ENCODE data around the gene MTG1. TPM values are rescaled to one million over a fixed set of nuclear protein-coding genes. Genes with fewer than 3 reads are reported as not detected.

The MTG1 gene, protein sequence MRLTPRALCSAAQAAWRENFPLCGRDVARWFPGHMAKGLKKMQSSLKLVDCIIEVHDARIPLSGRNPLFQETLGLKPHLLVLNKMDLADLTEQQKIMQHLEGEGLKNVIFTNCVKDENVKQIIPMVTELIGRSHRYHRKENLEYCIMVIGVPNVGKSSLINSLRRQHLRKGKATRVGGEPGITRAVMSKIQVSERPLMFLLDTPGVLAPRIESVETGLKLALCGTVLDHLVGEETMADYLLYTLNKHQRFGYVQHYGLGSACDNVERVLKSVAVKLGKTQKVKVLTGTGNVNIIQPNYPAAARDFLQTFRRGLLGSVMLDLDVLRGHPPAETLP
- polyA plus RNA-seq (2011; rRNA removed) (30.9 and 38.1 TPM in 2 replicates), polyA minus RNA-seq (2011; rRNA and poly(A)+ RNA removed) (25.7 and 41.5 TPM in 2 replicates)

DNA sequence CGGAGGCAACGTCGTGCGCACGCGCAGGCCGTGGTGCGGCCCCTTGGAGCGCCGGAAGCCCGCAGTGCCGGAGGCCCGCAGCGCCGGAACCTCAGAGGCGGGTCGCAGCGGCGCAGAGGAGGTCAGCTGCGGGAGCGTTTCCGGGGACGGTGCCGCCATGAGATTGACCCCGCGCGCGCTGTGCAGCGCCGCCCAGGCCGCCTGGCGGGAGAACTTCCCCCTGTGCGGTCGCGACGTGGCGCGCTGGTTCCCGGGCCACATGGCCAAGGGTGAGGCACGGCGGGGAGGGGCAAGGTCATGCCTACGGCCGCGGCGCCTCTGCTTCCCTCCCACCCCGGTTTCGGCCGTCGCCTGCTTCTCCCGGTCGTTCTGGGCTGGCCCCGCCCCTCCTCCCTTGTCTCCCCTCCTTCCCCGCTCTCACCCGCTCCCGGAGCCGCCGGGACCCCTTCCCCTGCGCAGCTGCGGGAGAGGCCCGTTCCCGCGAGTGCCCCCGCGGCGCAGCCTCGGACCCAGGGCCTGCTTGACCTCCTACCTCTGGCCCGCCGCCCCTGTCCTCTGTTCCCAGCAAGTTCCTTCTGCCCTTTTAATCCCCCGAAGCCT is at the start of gene MTG1:
Gene MTG1 (plus strand): TSS at position 94 of the 600 bp plus-strand sequence. CDS start 64 bp downstream, at position 158.
- DNase-seq (ENCODE audit: low read depth): peak; percentile 49
- no peaks in the 10 kb centered on the region for H3K27me3 ChIP-seq (ENCODE audit: control insufficient read depth, insufficient read depth, low read length)
- TF ChIP-seq CTCF (IDR thresholded peaks at IDR 0.05; ENCODE audit: insufficient read depth, low read depth, low read length): 0 out of 2 replicates have a peak, but pooled peaks have one; percentile 7
- peak within 1 kb of the TSS; percentile 94 for H3K4me3 ChIP-seq (ENCODE audit: low read depth, low read length)
- POLR2A ChIA-PET: no interaction called here
- CTCF ChIA-PET: no interaction called here
- peaks cover 11% of the 10 kb centered on the region for H3K36me3 ChIP-seq (ENCODE audit: control insufficient read depth, insufficient read depth, low read length)

- H3K4me3 ChIP-seq (ENCODE audit: low read depth, low read length): no peak overlapping the region
- no peak for TF ChIP-seq CTCF (IDR thresholded peaks at IDR 0.05; ENCODE audit: insufficient read depth, low read depth, low read length)
- no peaks in the 10 kb centered on the region for H3K36me3 ChIP-seq (ENCODE audit: control insufficient read depth, insufficient read depth, low read length)
- ChIA-PET POLR2A (no interaction called here), CTCF (interaction anchor here (1.2 kb wide), 1 partner anchor 15 kb away, joined by 7 read pairs; no protein-coding TSS in a partner anchor)
- DNase-seq (ENCODE audit: low read depth): no peak
- peaks cover 3% of the 10 kb centered on the region; the same call in 1 of the 2 replicates for H3K27me3 ChIP-seq (ENCODE audit: control insufficient read depth, insufficient read depth, low read length)
These were observed 49.7 kb upstream of the MTG1 start for GRCh38 chr10:133344236-133344635.

DNA sequence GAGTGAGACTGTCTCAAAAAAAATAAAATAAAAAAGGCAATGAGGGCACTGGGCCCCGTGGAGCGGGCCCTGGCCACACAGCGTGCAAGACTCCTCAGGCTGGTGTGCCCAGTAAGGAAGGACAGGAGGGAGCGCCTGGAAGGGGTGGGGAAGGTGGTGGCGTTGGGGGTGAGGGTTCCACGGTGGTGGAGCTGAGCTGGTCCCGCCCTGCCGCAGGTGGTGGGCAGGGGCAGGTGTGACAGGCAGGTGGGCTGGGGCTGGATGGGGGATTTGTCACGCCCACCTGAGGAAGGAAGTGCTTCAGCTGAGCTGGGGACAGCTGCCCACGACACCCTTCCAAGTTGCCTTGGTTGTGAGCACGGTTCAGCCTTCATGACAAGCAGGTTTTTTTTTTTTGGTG is 47.5 kb upstream of the MTG1 start:
- POLR2A ChIA-PET: no interaction called here
- H3K4me3 ChIP-seq (ENCODE audit: low read depth, low read length): no peak overlapping the region
- peaks cover 3% of the 10 kb centered on the region; the same call in 1 of the 2 replicates for H3K27me3 ChIP-seq (ENCODE audit: control insufficient read depth, insufficient read depth, low read length)
- DNase-seq (ENCODE audit: low read depth): no peak
- no peaks in the 10 kb centered on the region for H3K36me3 ChIP-seq (ENCODE audit: control insufficient read depth, insufficient read depth, low read length)
- no peak for TF ChIP-seq CTCF (IDR thresholded peaks at IDR 0.05; ENCODE audit: insufficient read depth, low read depth, low read length)
- CTCF ChIA-PET: interaction anchor here (1.2 kb wide), 1 partner anchor 39 kb away, joined by 3 read pairs; no protein-coding TSS in a partner anchor

GRCh38 chr10:133347710-133348517 is 46.0 kb upstream of the MTG1 start:
- Histone ChIP-seq H3K4me3 (ENCODE audit: low read depth, low read length) (no peak overlapping the region), H3K36me3 (ENCODE audit: control insufficient read depth, insufficient read depth, low read length) (no peaks in the 10 kb centered on the region; the same call in 1 of the 2 replicates), H3K27me3 (ENCODE audit: control insufficient read depth, insufficient read depth, low read length) (peaks cover 1% of the 10 kb centered on the region; the same call in 1 of the 2 replicates)
- no peak for TF ChIP-seq CTCF (IDR thresholded peaks at IDR 0.05; ENCODE audit: insufficient read depth, low read depth, low read length)
- no peak for DNase-seq (ENCODE audit: low read depth)
- CTCF ChIA-PET: interaction anchor here (1.0 to 1.2 kb wide), 4 partner anchors 18 to 41 kb away, joined by 3 to 7 read pairs (median 3); no protein-coding TSS in a partner anchor
- POLR2A ChIA-PET: no interaction called here

Measured in BJ (cell line).